Hepatocyte (in vitro differentiated cells): ENCODE data around the gene ZNF519. TPM values are rescaled to one million over a fixed set of nuclear protein-coding genes. Genes with fewer than 3 reads are reported as not detected.

Experiments
- DNase-seq: peaks from one replicate; pipeline ENCODE4 v3.0.0-alpha.2; 2016; ENCODE audit warnings: low spot score
- H2AFZ ChIP-seq: fragments of 200-600 bp; sonication (generic); 2 replicates; pipeline ENCODE4 v1.6.0; 2016; ENCODE audit warnings: antibody characterized with exemption, mild to moderate bottlenecking
- H3K27ac ChIP-seq: fragments of 200-600 bp; sonication (generic); 2 replicates; pipeline ENCODE4 v1.5.1; 2016; ENCODE audit warnings: mild to moderate bottlenecking
- H3K27me3 ChIP-seq: fragments of 200-600 bp; sonication (generic); 2 replicates; pipeline ENCODE4 v1.6.1; 2016
- H3K36me3 ChIP-seq: fragments of 200-600 bp; sonication (generic); replicated peaks from 2 replicates; pipeline ENCODE4 v1.5.1; 2016; ENCODE audit warnings: low read depth; ENCODE audit not compliant: insufficient read depth
- H3K4me1 ChIP-seq: fragments of 200-600 bp; sonication (generic); 2 replicates; pipeline ENCODE4 v1.5.1; 2016; ENCODE audit warnings: mild to moderate bottlenecking, moderate library complexity; ENCODE audit not compliant: insufficient read depth
- H3K4me2 ChIP-seq: fragments of 200-600 bp; sonication (generic); 2 replicates; pipeline ENCODE4 v1.6.0; 2016
- H3K4me3 ChIP-seq: fragments of 200-600 bp; sonication (generic); 2 replicates; pipeline ENCODE4 v1.5.1; 2016; ENCODE audit warnings: mild to moderate bottlenecking
- H3K79me2 ChIP-seq: fragments of 200-600 bp; sonication (generic); 2 replicates; pipeline ENCODE4 v1.6.0; 2017; ENCODE audit warnings: mild to moderate bottlenecking
- H3K9me2 ChIP-seq: fragments of 200-600 bp; sonication (generic); replicated peaks from 2 replicates; pipeline ENCODE4 v1.6.0; 2017; ENCODE audit warnings: mild to moderate bottlenecking; ENCODE audit not compliant: insufficient read depth
- H3K9me3 ChIP-seq: fragments of 200-600 bp; sonication (generic); 2 replicates; pipeline ENCODE4 v1.5.1; 2016; ENCODE audit warnings: low read depth, mild to moderate bottlenecking
- H4K20me1 ChIP-seq: fragments of 200-600 bp; sonication (generic); 2 replicates; pipeline ENCODE4 v1.6.0; 2016; ENCODE audit warnings: mild to moderate bottlenecking; ENCODE audit not compliant: insufficient read depth, poor library complexity, severe bottlenecking
- EZH2 ChIP-seq: fragments of 200-600 bp; sonication (generic); IDR thresholded peaks from 2 replicates; pipeline ENCODE4 v1.6.1; 2016; ENCODE audit warnings: antibody characterized with exemption, mild to moderate bottlenecking, borderline replicate concordance
- EZH2phosphoT487 ChIP-seq: fragments of 200-600 bp; sonication (generic); IDR thresholded peaks from one replicate; pipeline ENCODE4 v1.6.1; 2018; ENCODE audit warnings: antibody characterized with exemption, mild to moderate bottlenecking, low read depth, moderate library complexity; ENCODE audit not compliant: unreplicated experiment, severe bottlenecking
- WGBS: methylation state at CpG from one replicate; pipeline ENCODE4 v1.1.6; 2016; ENCODE audit warnings: low lambda C conversion rate; ENCODE audit errors: missing lambda C conversion rate; 5-methylcytosine and 5-hydroxymethylcytosine counted together
- polyA plus RNA-seq: library from polyadenylated mRNA; unstranded; fragments of >200 nt; fragmentation: Nextera tagmentation; extraction: Ambion mirVana; gene quantifications from 2 replicates; pipeline ENCODE4 v1.2.1, GENCODE V29; 2016
- total RNA-seq: library from RNA; depleted of rRNA; stranded (reverse); fragments of >200 nt; gene quantifications from 2 replicates; pipeline ENCODE4 v1.2.3, GENCODE V29; 2014
- TF ChIP-seq, protein P1 (sequence below): fragments of 200-600 bp; sonication (generic); IDR thresholded peaks from 2 replicates; pipeline ENCODE4 v1.5.1; 2016; ENCODE audit warnings: antibody characterized with exemption, mild to moderate bottlenecking; ENCODE audit not compliant: poor library complexity

The ZNF519 gene
- total and polyA plus RNA-seq, 2 experiments from 2014 or later, result 2.0 to 4.3 TPM

DNA sequence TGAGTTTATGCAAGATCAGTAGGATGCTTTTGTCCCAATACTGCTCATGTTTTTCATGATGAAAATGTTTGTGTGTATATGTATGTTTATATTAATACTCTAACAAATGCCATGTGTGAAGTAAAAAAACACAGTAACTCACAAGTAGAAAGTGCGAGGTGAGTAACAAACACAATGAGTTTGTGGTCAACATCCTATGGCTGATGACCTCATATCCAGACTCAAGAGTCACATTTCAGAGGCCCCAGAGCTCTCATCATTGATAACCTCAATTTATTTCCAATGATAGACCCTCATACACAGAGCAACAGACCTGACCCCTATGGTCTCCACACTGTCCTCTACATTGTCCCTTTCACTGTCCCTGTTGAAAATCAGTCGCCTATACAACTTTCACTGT lies 34.5 kb downstream of the ZNF519 start:
- Histone ChIP-seq H3K27me3 (no peaks in the 10 kb centered on the region), H3K9me3 (no peaks in the 10 kb centered on the region), H3K4me2 (no peak overlapping the region), H3K9me2 (no peaks in the 10 kb centered on the region), H3K36me3 (no peaks in the 10 kb centered on the region), H3K27ac (no peak overlapping the region), H3K79me2 (no peaks in the 10 kb centered on the region), H2AFZ (no peak overlapping the region), H3K4me3 (no peak overlapping the region), H3K4me1 (peaks cover under 1% of the 10 kb centered on the region), H4K20me1 (no peaks in the 10 kb centered on the region)
- TF ChIP-seq, protein P1, sequence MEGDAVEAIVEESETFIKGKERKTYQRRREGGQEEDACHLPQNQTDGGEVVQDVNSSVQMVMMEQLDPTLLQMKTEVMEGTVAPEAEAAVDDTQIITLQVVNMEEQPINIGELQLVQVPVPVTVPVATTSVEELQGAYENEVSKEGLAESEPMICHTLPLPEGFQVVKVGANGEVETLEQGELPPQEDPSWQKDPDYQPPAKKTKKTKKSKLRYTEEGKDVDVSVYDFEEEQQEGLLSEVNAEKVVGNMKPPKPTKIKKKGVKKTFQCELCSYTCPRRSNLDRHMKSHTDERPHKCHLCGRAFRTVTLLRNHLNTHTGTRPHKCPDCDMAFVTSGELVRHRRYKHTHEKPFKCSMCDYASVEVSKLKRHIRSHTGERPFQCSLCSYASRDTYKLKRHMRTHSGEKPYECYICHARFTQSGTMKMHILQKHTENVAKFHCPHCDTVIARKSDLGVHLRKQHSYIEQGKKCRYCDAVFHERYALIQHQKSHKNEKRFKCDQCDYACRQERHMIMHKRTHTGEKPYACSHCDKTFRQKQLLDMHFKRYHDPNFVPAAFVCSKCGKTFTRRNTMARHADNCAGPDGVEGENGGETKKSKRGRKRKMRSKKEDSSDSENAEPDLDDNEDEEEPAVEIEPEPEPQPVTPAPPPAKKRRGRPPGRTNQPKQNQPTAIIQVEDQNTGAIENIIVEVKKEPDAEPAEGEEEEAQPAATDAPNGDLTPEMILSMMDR, result no peak
- TF ChIP-seq EZH2 (no peak), EZH2phosphoT487 (no peak)
- DNase-seq, result no peak
- 97% methylated on average over 2 of the region's 2 CpGs for WGBS

DNA sequence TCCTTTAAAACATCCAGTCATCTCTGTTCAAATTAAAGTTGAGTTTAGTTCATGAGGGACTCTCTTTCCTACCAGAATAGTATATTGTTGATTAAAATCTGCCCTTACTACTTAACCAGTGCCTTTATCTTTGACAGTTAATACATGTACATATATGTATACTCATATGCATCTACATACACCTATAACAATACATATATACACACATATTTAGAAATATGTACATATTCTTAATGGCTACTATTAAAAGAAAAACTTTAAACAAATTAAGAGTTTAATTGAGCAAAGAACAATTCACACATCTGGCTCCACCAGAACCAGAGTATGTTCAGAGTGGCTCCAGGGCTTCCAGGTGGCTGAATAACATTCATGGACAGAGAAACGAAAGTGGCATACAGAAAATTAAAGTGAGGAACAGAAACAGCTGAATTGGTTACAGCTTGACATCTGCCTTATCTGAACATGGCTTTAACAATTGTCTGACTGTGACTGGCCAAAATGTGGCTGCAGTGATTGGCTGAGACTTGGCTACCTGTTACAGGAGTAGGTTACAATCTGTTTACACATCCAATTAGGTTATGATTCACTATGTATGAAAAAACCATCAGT lies 38.8 kb downstream of the ZNF519 start:
- Histone ChIP-seq H3K27ac (peak overlapping the region; percentile 74), H2AFZ (no peak overlapping the region)
- TF ChIP-seq EZH2 (no peak), EZH2phosphoT487 (no peak)
- TF ChIP-seq, protein P1, result no peak

DNA sequence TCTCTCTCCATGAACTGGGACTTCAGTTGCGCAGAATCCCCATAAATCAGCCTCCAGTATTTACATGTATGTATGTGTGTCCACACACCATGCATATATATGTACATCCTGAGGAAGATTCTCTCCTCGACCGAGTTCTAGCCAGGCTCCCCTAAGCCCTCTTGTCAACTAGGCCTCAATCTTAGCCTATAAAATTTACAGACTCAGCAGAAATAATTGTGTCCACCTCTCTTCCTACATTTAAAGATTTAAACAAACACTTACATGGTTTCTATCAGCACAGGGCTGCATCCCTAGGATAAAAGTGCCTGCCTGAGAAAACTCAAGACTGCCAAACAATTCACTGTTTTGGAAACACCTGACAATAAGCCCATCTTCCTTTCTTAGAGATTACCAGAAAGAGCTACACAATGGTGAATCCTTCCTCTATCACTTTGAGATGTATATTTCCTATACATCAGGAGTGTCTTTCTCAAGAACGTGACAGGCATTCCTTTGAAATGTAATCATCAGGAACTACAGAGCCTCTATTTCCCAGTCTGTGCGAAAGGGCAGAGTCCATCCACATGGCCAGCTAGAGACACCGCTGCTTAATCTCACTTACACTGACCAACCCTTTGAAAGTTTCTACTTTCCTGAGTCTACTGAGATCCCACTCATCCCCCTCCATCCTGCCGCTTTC lies 39.5 kb downstream of the ZNF519 start:
- peak overlapping the region; percentile 85 for H3K27ac ChIP-seq
- H2AFZ ChIP-seq, result no peak overlapping the region
- H3K27me3 ChIP-seq, result no peaks in the 10 kb centered on the region
- no peaks in the 10 kb centered on the region for H3K9me2 ChIP-seq
- peak overlapping the region; percentile 8 for H3K4me2 ChIP-seq
- 66% methylated on average over 7 of the region's 7 CpGs for WGBS
- no peak overlapping the region for H3K4me3 ChIP-seq
- no peaks in the 10 kb centered on the region for H3K9me3 ChIP-seq
- no peaks in the 10 kb centered on the region for H3K79me2 ChIP-seq
- H4K20me1 ChIP-seq, result no peaks in the 10 kb centered on the region
- TF ChIP-seq EZH2 (no peak), EZH2phosphoT487 (no peak)
- DNase-seq, result peak; percentile 48
- no peaks in the 10 kb centered on the region for H3K36me3 ChIP-seq
- H3K4me1 ChIP-seq, result peaks cover 7% of the 10 kb centered on the region

More for the DNA sequence above, 38.8 kb downstream of the ZNF519 start:
- WGBS, result 87% methylated on average over 1 of the region's 1 CpG
- Histone ChIP-seq H3K9me3 (no peaks in the 10 kb centered on the region), H3K4me3 (no peak overlapping the region), H3K36me3 (no peaks in the 10 kb centered on the region), H3K4me2 (peak overlapping the region; percentile 8), H3K9me2 (no peaks in the 10 kb centered on the region), H3K79me2 (no peaks in the 10 kb centered on the region), H3K27me3 (no peaks in the 10 kb centered on the region), H4K20me1 (no peaks in the 10 kb centered on the region), H3K4me1 (peaks cover 7% of the 10 kb centered on the region)
- no peak for DNase-seq

DNA sequence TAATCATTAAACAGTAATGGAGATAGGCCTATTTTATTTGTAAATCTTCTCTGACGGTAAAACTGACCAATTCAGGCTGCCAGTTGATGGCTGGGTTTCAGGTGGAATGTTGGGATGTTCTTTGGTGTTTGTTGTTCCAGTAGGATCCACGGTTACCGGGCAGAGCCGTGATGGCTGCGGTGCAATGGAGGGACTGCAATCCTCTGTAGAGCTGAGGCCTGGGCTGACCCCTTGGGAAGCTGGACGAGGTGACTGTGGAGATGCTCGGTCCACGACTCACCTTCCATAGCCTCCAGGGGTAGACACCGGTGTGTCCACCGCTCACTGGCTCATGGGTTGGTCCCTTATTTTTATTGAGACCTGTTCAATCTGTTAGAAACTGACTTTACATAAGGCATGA lies 42.5 kb downstream of the ZNF519 start:
- H3K4me3 ChIP-seq, result no peak overlapping the region
- no peaks in the 10 kb centered on the region for H4K20me1 ChIP-seq
- no peak overlapping the region for H3K4me2 ChIP-seq
- no peaks in the 10 kb centered on the region for H3K9me3 ChIP-seq
- no peaks in the 10 kb centered on the region for H3K79me2 ChIP-seq
- TF ChIP-seq EZH2 (no peak), EZH2phosphoT487 (no peak)
- TF ChIP-seq, protein P1, result no peak
- no peaks in the 10 kb centered on the region for H3K9me2 ChIP-seq
- no peak overlapping the region for H3K27ac ChIP-seq
- no peak overlapping the region for H2AFZ ChIP-seq
- peaks cover 7% of the 10 kb centered on the region for H3K4me1 ChIP-seq
- H3K27me3 ChIP-seq, result no peaks in the 10 kb centered on the region
- no peak for DNase-seq
- no peaks in the 10 kb centered on the region for H3K36me3 ChIP-seq
- 94% methylated on average over 10 of the region's 10 CpGs for WGBS
